Measurements from ENCODE around the gene TMEM79. TPM values are rescaled to one million over a fixed set of nuclear protein-coding genes. Genes with fewer than 3 reads are reported as not detected.
"Not testable (repeated sequence)": the region's sequence is repeated elsewhere in the genome, so short reads cannot be mapped to it uniquely, and the experiment has no call there.

The TMEM79 gene
- total RNA-seq, 1 experiment from 2014 or later: 3.4 TPM

GRCh38 chr1:156308078-156308477 is 24.0 kb downstream of the TMEM79 start:
- no peak for DNase-seq (ENCODE audit: low read depth)

- DNase-seq (ENCODE audit: low read depth): no peak
Measured at GRCh38 chr1:156310962-156311361, 26.8 kb downstream of the TMEM79 start.

GRCh38 chr1:156316909-156317308 is 32.8 kb downstream of the TMEM79 start:
- no peak for DNase-seq (ENCODE audit: low read depth)

- DNase-seq (ENCODE audit: low read depth): no peak
Measured at GRCh38 chr1:156319664-156320063, 35.5 kb downstream of the TMEM79 start.

- no peak for DNase-seq (ENCODE audit: low read depth)
Measured at GRCh38 chr1:156320560-156320959, 36.4 kb downstream of the TMEM79 start.

GRCh38 chr1:156323179-156323578 is 39.1 kb downstream of the TMEM79 start:
- DNase-seq (ENCODE audit: low read depth): not testable (repeated sequence)

GRCh38 chr1:156336242-156336641 is 52.1 kb downstream of the TMEM79 start:
- no peak for DNase-seq (ENCODE audit: low read depth)

GRCh38 chr1:156337052-156337887 is 53.1 kb downstream of the TMEM79 start:
- no peak for DNase-seq (ENCODE audit: low read depth)

GRCh38 chr1:156337888-156338179 is 53.7 kb downstream of the TMEM79 start:
- no peak for DNase-seq (ENCODE audit: low read depth)

GRCh38 chr1:156338180-156338976 is 54.3 kb downstream of the TMEM79 start, which contains the start of the genes CCT3 and TSACC:
CCT3 (minus strand) TSS chr1:156338292; CDS start chr1:156338184, 108 bp downstream.
TSACC (plus strand) TSS chr1:156338526; CDS start chr1:156339758, 1,232 bp downstream.
- DNase-seq (ENCODE audit: low read depth): peak; percentile 100

Other genes starting within 250 kb of the TMEM79 start
- 22.7 and 28.5 TPM in 2 replicates for gene UBQLN4, start 230.5 kb upstream of the TMEM79 start, total RNA-seq (2014; rRNA removed; shearing (Covaris generic))
- 29.8 and 53.9 TPM in 2 replicates for gene LAMTOR2, start 229.5 kb upstream of the TMEM79 start, total RNA-seq (2014; rRNA removed; shearing (Covaris generic))
- gene RAB25, start 223.2 kb upstream of the TMEM79 start, total RNA-seq (2014; rRNA removed; shearing (Covaris generic)): not detected in 2 replicates
- 5.3 and 12.8 TPM in 2 replicates for gene MEX3A, start 201.9 kb upstream of the TMEM79 start, total RNA-seq (2014; rRNA removed; shearing (Covaris generic))
- 708 and 737 TPM in 2 replicates for gene LMNA, start 169.6 kb upstream of the TMEM79 start, total RNA-seq (2014; rRNA removed; shearing (Covaris generic))
- 0.29 and 0.68 TPM in 2 replicates for gene SEMA4A, start 130.7 kb upstream of the TMEM79 start, total RNA-seq (2014; rRNA removed; shearing (Covaris generic))
- 14.0 and 15.1 TPM in 2 replicates for gene SLC25A44, start 90.2 kb upstream of the TMEM79 start, total RNA-seq (2014; rRNA removed; shearing (Covaris generic))
- gene PMF1, start 71.3 kb upstream of the TMEM79 start, total RNA-seq (2014; rRNA removed; shearing (Covaris generic)): 84.6 and 91.3 TPM in 2 replicates
- 0.17 TPM in 1 of 2 replicates, not detected in the other for gene BGLAP, start 42.1 kb upstream of the TMEM79 start, total RNA-seq (2014; rRNA removed; shearing (Covaris generic))
- 0.11 TPM in 1 of 2 replicates, not detected in the other for gene PAQR6, start 36.3 kb upstream of the TMEM79 start, total RNA-seq (2014; rRNA removed; shearing (Covaris generic))
- 59.9 and 61.0 TPM in 2 replicates for gene SMG5, start 1.5 kb upstream of the TMEM79 start, total RNA-seq (2014; rRNA removed; shearing (Covaris generic))
- 26.3 and 27.7 TPM in 2 replicates for gene GLMP, start 11.4 kb downstream of the TMEM79 start, total RNA-seq (2014; rRNA removed; shearing (Covaris generic))
- gene VHLL, start 15.0 kb downstream of the TMEM79 start, total RNA-seq (2014; rRNA removed; shearing (Covaris generic)): not detected in 2 replicates
- 649 and 676 TPM in 2 replicates for gene CCT3, start 54.0 kb downstream of the TMEM79 start, total RNA-seq (2014; rRNA removed; shearing (Covaris generic))
- 2.4 TPM in 1 of 2 replicates, not detected in the other for gene TSACC, start 54.2 kb downstream of the TMEM79 start, total RNA-seq (2014; rRNA removed; shearing (Covaris generic))
- 0.06 TPM in 1 of 2 replicates, not detected in the other for gene RHBG, start 84.9 kb downstream of the TMEM79 start, total RNA-seq (2014; rRNA removed; shearing (Covaris generic))
- 2.5 and 6.1 TPM in 2 replicates for gene MEF2D, start 216.4 kb downstream of the TMEM79 start, total RNA-seq (2014; rRNA removed; shearing (Covaris generic))